ENCODE data around the gene MARCHF10.

The MARCHF10 gene

DNA sequence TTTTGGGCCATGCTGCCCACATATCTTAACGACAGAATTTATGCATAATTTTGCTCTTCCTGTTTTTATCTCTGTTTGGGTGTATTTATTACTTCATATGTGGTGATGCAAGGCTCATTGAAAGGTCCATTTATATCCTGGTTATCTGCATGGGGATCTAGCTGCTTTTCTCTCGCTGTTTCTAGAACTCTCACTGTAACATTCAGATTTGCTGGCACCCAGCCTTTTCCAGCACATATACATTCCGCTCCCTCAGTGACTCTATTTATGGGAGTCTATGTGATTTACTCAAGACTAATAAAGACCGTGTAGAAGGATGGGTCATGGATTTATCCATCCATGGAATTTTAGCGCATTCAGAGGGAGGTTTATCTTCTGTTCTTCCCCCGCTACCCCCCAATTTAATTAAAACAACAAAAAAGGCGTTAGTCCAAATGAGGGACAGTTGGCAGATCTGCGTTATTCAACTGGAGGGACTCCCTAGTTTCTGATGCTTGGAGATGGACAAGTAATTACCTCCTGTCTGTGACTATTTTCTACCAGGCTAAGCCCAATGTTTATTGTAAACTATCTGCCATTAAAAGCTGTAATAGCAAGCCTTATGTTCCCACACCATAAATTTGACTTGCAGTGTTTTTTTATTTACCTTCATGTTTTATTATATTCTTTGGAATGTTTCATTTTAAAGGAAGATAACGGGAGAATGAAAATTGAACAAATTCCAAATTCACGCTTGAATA is 19.8 kb upstream of the MARCHF10 start:
- no peak for DNase-seq (ENCODE audit: extremely low read depth, insufficient read length)
- Histone ChIP-seq H3K4me3 (replicated peaks; ENCODE audit: low read depth, low read length) (no peak overlapping the region), H3K27me3 (replicated peaks; ENCODE audit: control insufficient read depth, insufficient read depth, low read length) (no peaks in the 10 kb centered on the region), H3K36me3 (ENCODE audit: control insufficient read depth, insufficient read depth, low read length) (no peaks in the 10 kb centered on the region)
- no peak for TF ChIP-seq CTCF (IDR thresholded peaks at IDR 0.05; ENCODE audit: insufficient read depth, low read length, poor library complexity, severe bottlenecking)

DNA sequence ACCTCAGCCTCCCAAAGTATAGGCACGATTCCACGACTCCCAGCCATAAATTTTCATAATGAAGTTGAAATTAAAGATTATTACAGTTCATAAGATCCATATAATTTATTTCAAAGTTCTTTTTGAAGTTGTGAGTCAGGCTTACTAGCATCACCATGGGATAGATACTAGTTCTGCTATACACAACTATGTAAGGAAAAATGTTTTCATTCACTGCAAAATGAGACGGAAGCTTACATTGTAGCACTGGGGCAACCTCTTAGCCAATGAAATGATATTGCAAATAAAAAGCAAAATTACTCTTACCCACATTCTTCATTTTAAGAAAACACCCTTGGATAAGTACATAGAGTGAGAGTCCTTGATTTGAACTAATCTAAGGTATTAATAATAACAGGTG is 18.8 kb upstream of the MARCHF10 start:
- DNase-seq (ENCODE audit: extremely low read depth, insufficient read length) = no peak
- no peaks in the 10 kb centered on the region for H3K27me3 ChIP-seq (replicated peaks; ENCODE audit: control insufficient read depth, insufficient read depth, low read length)
- no peak overlapping the region for H3K4me3 ChIP-seq (replicated peaks; ENCODE audit: low read depth, low read length)
- H3K36me3 ChIP-seq (ENCODE audit: control insufficient read depth, insufficient read depth, low read length) = no peaks in the 10 kb centered on the region
- no peak for TF ChIP-seq CTCF (IDR thresholded peaks at IDR 0.05; ENCODE audit: insufficient read depth, low read length, poor library complexity, severe bottlenecking)

- Histone ChIP-seq H3K27me3 (replicated peaks; ENCODE audit: control insufficient read depth, insufficient read depth, low read length) (no peaks in the 10 kb centered on the region), H3K4me3 (replicated peaks; ENCODE audit: low read depth, low read length) (no peak overlapping the region), H3K36me3 (ENCODE audit: control insufficient read depth, insufficient read depth, low read length) (no peaks in the 10 kb centered on the region)
- no peak for TF ChIP-seq CTCF (IDR thresholded peaks at IDR 0.05; ENCODE audit: insufficient read depth, low read length, poor library complexity, severe bottlenecking)
- no peak for DNase-seq (ENCODE audit: extremely low read depth, insufficient read length)
Measured at GRCh38 chr17:62825182-62825581, 17.1 kb upstream of the MARCHF10 start.

DNA sequence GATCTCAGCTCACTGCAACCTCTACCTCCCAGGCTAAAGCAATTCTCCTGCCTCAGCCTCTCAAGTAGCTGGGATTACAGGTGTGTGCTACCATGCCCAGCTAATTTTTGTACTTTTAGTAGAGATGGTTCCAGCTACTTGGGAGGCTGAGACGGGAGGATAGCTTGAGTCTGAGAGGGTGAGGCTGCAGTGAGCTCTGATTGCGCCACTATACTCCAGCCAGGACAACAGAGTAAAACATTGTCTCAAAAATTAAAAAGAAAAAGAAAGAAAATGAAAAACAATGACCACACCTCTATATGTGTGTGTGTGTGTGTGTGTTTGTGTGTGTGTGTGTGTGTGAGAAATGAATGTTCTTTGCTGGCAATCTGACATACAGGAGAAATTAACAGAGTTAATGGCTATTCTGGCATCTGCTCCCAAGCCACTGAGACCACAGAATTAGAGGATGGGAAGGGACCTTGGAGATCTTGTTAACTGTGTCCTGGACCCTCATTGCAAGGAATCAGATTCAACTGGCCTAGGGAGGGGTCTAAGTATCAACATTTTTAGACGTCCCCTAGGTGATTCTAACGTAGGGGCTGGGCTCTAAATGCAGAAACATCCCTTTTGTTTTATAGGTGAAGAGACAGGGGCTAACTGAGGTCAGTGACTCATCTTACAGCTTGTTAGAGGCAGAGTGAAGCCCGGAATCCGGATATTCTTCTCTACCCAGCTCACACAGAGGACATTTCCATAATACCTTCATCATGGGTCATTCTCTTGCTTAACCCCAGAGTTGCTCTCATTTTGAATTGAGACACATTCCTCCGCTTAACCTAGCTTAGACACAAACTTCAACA is 16.4 kb upstream of the MARCHF10 start:
- DNase-seq (ENCODE audit: extremely low read depth, insufficient read length) = no peak
- Histone ChIP-seq H3K4me3 (replicated peaks; ENCODE audit: low read depth, low read length) (no peak overlapping the region), H3K27me3 (replicated peaks; ENCODE audit: control insufficient read depth, insufficient read depth, low read length) (no peaks in the 10 kb centered on the region), H3K36me3 (ENCODE audit: control insufficient read depth, insufficient read depth, low read length) (no peaks in the 10 kb centered on the region)
- no peak for TF ChIP-seq CTCF (IDR thresholded peaks at IDR 0.05; ENCODE audit: insufficient read depth, low read length, poor library complexity, severe bottlenecking)

- no peaks in the 10 kb centered on the region for H3K36me3 ChIP-seq (ENCODE audit: control insufficient read depth, insufficient read depth, low read length)
- H3K27me3 ChIP-seq (replicated peaks; ENCODE audit: control insufficient read depth, insufficient read depth, low read length) = no peaks in the 10 kb centered on the region; the same call in 1 of the 2 replicates
- no peak for DNase-seq (ENCODE audit: extremely low read depth, insufficient read length)
- H3K4me3 ChIP-seq (replicated peaks; ENCODE audit: low read depth, low read length) = no peak overlapping the region
- TF ChIP-seq CTCF (IDR thresholded peaks at IDR 0.05; ENCODE audit: insufficient read depth, low read length, poor library complexity, severe bottlenecking) = no peak
Measured at GRCh38 chr17:62823111-62823893, 15.2 kb upstream of the MARCHF10 start.
